ENCODE measurements around the gene SCN8A.
"Not testable (repeated sequence)": the region's sequence is repeated elsewhere in the genome, so short reads cannot be mapped to it uniquely, and the experiment has no call there.

The SCN8A gene

DNA sequence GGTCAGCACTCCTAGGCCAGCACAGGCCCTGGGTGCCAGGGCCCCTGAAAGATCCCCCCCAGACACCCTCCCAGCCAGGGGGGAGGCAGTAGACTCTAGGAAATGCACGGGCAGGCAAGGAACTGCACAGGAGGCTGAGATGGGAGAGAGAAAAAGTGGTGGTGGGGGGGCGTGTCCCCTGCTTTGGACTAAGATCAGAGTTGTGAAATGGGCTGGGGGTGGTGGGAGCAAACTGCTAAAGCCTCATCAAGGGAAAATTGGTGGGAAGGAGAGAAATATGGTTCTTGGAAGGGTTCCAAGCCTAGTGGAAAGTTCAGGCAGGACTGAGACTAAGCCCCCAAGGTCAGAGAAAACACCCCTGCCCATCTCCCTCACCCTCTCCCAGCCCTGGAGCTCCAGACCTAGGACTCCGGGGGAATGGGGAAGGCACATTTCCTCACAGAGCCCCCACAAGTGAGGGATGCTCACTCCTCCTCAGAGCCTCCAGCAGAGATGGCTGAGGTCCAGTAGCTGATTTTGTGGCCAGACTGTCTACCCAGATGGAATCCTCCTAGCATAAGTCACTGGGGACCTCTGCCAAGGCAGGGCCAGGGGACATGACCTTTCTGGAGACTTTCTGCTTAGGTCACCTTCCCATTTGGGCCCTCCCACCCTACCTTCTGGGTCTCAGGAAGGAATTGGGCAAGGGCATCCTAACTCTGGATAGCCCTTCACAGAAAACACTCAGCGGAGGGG, 227.7 kb downstream of the SCN8A start:
- DNase-seq = no peak

DNA sequence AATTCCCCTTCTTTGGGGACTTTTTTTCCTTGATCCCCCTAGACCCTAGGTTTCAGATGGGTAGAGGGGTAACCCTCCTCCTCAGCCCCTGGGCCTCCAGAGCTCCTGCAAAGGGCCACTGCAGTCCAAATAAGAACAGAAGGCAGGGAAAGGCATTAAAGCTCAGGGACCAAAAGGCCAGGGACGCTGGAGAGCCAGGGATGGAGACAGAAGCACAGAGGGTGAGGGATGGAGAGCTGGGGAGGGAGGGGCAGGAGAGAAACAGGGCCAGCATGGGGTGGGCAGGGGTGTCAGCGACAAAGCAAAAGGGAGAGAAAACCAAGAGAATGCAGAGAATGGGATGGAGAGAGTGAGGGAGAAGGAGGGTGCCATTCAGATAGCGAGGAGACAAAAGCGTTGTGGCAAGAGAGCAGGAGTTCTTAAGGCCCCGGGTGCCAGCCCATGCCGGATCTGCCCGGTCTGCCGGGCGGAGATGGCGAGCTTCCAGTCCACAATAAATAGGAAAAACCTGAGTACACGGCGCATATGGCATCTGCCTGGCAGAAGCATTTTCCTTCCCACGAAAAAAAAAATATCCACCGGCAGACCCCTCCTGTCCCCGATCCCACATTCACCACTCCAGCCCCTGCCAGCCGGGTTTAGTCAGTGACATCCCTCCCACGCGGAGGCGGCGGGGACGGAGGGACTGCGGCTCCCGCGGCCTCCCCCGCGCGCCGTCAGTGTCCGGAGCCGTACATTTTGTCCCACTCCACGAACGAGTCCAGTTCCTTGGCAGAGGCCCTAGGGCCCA, 228.9 kb downstream of the SCN8A start:
- DNase-seq = no peak

DNA sequence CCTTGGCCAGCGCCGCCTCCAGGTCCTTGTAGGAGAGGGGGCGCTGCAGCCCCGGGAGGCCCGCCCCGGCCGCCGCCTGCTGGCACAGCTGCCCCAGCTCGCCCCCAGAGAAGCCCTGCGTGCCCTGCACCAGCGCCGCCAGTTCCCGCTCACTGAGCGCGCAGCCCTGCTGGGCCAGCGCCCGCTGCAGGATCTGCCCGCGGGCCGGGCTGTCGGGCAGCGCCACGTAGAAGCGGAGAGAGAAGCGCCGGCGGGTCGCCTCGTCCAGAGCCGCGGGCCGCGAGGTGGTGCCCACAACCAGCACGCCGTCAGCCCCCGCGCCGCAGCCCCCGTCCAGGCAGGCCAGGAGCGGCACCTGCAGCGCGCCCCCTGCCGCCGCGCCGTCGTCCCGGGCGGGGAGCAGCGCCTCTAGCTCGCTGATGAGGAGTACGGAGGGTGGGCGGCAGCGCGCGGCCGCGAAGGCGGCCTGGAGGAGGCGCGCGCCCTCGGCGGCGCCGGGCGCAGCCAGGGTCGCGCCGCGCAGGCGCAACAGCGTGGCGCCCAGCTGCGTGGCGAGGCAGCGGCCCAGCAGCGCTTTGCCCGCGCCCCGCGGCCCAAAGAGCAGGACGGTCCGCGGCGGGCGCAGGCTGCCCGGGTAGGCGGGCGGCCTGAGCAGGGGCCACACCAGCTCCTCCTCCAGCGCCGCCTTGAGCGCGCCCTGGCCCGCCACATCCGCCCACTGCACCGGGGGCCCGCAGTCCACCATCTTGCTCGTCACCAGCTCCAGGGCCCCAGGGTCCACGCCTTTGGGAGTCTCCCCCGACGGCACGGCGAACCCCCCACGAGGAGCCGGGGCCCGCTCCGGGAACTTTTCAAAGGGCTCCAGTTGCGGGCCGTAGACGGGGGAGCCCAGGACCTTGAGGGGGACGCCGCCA, 229.8 kb downstream of the SCN8A start:
- DNase-seq = peak; percentile 80

DNA sequence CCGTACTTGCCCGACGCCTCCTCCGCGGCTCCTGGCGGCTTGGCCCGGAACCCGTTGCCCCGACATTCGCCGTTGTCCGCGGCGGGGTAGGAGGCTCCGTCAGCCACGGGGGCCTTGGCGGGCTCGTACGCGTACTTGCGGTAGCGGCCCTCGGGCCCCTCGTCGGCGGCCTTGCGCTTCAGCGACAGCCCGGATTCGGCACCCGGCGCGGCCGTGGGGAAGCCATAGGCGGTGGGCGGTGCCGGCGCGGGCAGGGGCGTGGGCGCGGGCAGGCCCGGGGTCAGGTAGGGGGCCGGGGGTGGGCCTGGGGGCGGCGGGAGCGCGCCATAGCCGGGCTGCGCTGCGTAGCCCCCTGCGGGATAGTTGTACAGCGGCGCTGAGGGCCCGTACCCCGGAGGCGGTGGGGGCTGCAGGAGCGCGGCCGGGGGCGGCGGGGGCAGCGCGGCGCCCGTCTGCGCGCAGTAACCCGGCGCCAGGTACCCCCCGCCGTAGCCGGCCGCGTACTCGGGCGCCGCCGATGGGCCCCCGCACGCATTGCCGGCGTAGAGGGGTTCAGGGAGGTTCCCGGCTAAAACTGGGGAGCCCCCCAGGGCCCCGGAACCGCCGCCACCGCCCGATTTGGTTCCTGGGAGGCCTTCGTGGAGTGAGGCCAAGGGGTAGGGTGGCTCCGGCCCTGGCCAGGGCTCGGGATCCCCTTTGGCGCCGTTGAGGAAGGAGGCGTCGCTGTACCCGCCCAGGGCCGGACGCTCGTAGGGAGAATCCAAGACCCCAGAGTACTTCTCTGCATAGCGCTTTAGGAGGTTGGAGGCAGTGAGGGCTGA, 230.6 kb downstream of the SCN8A start:
- no peak for DNase-seq

DNA sequence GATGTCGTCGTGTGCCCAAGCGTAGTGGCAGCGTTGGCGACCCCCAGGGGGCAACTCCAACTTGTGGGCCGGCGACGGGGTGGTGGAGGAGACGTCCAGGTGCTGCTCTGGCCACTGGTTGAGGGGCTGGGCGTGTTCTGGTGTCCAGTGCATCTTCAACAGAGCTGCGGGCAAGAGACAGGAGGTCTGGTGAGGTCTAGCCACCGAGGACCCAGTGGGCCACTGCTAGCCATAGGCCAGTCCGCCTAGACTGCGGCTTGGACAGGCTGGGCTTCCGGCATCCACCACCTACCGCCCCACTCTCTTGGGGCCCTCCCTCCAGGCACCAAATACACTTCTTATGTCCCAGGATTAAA, 231.2 kb downstream of the SCN8A start:
- no peak for DNase-seq

DNA sequence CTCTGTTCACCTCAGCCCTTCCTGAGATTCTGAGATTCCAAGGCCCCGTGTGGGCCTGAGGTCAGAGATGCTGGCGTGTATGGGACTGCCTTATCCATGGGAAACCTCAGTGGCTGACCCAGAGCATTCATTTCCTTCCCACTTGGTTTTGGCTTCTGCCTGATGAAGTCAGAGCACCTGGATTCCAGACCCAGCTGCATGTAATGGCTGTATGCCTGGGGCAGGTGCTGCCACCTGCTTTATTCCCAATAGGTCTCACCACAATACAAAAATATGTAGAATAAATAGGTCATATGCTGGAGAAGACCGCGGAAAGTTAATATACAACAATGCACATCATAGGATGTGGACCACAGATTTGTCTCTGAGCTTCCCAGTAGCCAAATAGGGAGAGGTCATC, 231.9 kb downstream of the SCN8A start:
- no peak for DNase-seq

DNA sequence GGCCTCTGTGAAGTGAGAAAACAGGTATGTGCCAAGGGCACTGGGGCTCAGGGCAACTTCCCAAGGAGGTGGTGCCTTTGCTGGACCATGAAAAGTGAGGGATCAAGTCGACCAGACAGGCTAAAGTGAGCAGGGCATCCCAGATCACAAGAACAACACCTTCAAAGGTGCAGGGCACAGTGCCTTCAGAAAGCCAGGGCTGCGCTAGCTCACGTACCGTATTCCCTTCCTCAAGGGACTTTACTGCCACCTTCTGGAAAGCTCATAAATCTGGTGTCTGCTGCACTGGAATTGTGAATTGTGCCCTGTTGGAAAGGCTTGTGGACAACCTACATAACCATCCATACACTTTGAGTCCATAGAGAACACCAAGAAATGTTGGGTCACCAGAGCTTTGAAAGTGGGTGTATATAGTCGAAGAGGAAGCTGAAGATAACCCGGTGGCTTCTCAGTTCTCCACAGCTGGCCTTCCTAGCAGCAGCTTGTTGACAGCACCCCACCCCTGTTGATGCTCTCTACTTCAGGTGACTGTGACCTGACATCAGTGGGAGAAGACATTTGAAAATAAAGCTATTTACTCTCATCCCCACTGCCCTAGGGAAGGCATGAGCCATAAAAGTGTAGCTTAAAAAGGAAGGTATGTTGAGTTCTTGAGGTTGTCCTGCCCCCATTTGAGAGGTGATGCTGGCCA, 233.0 kb downstream of the SCN8A start:
- no peak for DNase-seq

DNA sequence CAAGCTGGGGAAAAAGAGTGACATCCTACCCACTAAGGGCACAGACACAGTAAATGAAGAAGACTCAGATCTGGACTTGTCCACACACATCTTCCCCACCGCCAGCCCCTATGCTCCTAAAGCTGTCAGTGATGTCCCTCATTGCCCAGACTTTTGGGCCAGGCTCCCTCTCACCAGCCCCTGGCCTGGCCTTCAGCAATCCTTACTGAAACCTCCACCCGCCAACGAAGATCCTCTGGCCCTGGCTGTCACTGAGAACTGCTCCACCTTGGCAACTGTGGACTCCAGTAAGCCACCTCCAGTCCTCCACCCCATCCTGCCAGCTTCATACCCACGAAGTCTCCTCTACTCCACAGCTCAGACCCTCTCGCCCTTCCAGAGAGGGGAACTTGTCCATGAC, 234.2 kb downstream of the SCN8A start:
- no peak for DNase-seq

DNA sequence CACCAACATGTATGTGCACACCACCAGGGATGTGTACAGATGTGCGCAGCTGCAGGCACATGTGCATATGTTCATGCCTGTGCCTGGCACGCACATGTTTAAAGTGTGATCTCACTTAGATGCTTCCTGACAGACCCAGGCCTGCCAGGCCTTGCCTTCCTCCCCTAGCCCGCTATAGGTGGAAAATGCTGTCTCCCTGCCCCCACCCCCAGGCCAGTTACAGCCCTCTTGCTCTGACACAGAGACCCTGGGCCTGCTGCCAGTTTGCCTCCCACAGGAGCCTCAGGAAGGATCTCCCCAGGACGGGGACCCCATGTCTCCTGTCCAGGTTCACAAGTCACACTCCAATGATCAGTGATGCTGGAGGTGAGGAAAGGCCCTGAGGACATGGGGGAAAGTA, 235.8 kb downstream of the SCN8A start:
- no peak for DNase-seq

DNA sequence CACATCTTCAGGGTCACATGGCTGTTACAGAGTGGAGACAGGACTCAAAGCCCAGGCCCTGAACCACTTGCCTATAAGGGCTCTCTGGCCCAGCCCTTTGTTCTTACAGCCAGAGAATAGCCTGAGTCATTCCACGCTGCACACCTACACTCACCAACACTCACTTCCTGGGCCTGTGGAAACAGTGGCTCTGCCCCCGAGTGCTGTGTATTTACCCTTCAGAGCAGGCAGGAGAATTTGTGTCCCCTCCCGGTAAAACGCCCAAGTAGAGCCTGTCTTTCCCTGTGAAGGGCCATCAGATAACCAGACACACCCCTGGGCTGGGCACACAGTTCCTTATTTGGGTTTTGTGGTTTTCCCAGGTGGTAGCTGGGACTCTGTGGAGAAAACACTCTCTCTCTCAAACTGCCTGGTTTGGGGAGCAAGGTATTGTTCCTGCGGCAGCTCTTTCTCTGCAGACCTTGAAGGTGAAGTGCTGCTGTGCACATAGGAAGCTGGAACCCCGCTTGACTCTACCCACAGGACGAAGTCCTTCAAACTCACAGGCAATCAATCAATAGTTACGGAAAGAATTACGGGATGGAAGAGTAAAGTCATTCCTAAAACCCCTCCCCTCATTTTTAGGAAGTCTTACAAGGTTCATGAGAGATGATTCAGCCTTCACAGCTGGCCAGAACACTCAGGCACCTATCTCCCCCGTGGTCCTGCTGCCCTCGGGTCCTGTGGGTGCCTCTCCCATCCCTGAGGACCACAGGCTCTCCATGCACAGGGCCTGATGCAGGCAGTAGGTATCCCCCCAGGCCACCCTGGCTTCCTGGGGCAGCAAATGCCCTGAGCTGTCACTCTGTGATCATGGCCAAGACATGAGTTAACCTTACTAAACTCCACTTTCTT, 237.1 kb downstream of the SCN8A start:
- no peak for DNase-seq

DNA sequence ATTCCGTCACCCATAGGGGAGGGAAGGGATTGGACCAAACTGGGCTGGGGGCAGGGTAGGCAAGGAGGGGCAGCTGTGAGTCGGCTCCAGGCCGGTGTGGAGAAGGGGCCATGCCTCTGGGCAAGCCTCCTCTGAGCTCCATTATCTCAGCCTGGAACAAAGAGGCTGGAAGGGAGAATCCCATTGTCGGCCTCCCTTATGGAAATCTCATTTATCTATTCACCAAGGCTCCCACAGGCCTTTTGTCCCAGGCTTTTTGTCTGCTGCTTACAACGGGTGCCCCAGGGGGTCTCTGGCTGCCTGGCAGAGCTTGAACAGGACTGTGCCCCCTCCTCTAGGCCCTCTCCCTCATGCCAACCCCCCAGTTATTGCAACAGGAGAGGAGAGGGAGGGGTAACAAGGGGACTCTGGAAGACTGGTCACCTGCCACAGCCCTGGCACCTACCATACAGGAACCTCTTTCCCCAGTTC, 238.0 kb downstream of the SCN8A start:
- DNase-seq = no peak

DNA sequence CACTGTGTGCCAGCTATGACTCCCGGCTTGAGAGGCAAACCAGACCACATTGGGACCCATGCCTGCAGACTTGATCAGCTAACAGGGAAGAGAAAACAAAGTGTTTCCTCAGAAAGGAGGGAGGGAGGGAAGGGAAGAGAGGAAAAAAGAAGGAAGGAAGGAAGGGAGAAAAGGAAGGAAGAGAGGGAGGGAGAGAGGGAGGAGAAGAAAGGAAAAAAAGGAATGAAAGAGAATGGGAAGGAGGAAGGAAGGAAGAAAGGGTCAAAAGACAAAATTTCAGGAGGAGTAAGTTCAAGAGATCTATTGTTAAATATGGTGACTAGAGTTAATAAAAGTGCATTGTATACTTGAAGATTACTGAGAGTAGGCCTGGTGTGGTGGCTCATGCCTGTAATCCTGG, 238.6 kb downstream of the SCN8A start:
- no peak for DNase-seq

DNA sequence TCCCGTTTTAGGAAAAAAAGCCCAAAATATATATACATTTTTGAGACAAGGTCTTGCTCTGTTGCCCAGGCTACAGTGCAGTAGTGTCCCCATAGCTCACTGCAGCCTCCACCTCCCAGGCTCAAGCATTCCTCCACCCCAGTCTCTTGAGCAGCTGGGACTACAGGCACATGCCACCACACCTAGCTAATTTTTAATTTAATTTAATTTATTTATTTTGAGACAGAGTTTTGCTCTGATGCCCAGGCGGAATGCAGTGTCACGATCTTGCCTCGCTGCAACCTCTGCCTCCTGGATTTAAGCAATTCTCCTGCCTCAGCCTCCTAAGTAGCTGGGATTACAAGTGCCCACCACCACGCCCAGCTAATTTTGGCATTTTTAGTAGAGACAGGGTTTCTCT, 240.8 kb downstream of the SCN8A start:
- DNase-seq = not testable (repeated sequence)

DNA sequence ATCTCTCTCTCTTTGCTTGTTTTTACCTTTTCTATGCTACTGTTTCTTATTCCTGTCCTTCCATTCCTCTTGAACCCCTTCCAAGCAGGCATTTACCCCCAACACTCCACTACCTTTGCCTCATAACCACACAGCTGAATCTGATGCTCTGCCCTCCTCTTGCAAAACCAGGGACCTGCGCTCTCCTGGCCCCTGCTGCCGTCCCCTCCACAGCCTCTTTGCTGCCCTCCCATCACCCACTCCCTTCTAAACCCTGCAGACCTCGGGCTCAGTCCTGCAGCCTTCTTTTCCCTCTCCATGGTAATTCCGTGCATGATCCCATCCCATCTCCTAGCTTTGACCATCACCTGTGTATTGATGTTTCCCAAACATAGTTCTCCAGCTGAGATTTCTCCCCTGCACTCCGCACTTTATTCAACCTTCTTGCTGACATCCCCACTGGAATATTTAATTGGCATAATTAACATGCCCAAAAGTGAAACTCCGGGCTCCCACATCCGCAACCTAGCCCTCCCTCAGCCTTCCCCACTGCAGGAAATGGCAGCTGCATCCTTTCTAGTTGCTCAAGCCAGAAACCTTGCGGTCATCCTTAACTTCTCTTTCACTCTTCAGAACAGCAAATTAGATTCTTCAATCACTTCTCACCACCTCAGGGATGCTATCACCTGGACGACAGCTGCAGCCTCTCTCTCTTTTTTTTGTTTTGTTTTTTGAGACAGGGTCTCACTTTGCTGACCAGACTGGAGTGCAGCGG, 241.5 kb downstream of the SCN8A start:
- DNase-seq = no peak

DNA sequence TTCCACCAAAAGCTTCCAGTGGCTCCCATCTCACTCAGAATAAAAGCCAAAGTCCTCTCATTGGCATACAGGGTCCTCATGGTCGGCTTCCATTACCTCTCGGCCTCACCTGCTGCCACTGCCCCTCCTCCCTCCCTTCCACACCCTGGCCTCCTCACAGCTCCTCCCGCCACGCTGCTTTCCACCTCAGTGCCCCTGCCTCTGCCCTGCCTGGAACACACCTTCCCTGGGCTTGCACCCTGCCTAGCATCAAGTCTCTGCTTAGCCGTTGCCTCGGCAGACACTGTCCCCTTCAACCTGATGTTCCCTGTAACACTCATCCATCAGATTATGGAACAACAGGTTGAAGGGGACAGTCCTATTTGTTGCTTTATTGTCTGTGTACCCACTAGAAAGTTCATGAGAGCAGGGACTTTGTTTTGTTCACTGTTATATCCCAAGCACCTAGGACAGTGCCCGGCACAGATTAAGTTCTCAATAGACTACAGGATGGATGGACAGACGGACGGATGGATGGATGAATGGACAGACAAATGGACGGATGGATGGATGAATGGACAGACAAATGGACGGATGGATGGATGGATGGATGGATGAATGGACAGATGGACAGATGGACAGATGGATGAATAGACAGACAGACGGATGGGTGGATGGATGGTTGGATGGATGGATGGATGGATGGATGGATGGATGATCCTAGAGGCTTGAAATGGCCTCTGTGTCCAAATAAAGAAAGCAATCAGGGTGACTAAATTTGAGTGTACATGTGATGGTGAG, 242.6 kb downstream of the SCN8A start:
- no peak for DNase-seq

DNA sequence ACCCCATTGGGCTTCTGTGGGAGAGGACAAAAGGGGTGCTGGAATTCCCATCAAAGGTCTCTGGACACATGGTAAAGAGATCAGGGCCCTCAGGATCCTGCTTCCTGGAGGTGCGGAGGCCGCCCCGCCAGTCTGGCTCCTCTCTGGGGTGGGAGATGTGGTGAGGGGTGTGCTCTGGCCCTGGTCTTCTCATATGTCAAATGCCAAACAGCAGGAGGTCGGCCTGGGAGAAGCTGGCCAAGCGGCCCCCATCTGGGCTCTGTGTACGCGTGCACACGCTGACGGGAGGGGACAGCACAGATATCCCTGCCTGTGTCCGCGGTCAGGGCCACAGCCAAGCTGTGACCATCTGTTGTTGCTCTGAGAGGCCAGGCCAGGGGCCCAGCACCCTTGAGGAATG, 243.4 kb downstream of the SCN8A start:
- no peak for DNase-seq

DNA sequence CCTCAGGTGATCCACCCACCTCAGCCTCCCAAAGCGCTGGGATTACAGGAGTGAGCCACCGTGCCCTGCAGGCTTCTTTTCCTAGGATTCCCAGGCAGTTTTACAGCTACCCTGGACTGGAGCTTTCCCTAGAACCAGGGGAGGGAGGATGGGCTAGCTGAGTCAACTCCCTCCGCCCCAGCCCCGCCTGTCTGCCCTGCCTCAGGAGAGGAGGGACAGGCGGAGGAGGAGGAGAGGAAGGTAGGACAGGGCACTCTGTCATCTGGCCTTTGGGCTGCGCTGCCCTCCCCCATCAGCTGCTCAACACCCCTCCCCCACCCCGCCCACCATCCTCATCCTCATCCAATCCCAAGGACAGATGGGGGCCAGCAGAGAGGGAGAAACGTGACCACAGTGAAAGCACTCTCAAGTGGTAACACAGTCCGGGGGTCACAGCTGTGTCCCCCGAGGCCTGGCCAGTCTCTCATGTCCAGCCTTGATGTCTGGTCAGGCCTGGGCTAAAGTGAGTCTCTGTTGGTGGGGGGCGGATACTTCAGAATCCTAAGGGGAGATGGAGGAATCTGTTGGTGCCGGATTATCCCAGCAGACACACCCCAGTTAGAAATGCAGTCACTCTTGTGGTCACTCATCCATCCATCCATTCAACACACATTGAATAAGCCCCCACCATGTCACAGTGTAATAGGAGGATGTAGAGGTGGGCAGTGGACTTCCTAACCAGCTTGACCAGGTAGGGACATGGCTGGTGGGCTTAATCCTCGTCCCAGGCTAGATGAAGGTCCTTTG, 245.2 kb downstream of the SCN8A start:
- no peak for DNase-seq

DNA sequence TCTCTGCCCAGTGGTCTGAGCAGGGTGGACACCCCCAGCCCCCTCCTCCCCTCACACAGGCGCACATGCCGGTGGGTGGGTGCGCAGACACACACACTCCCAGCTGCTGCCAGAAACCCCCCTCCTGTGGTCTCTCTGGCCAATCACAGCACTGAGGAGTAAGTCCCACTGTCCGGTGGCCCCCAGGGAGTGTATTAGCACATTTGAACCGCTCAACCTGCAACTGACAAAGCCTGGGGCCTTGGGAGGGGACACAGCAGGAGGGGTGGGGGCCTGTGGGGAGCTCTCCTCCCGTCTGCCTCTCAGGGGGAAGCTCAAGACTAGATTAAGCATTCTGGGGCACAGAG, 245.8 kb downstream of the SCN8A start:
- no peak for DNase-seq

DNA sequence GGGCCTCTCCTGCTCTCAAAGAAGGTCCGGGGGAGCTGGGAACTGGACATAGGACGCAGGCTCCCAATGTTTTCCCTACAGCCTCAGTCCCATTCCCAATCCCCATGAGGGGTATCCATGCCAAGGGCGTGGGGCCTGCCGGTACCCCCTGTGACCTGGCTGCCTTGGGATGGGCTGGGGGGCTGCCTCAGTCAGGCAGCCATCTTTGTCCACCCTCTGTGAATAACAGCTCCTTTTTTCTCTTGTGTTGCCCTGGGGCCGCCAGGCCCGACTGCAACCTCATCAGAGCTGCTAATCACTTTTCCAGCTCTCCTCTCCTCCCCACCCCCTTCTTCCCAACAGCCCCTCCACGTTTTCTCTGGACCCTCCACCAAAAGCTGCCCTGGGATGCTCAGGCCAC, 246.3 kb downstream of the SCN8A start:
- DNase-seq = no peak

All from activated gamma-delta T cell treated with Interleukin-2 at 50 U/mL for 16 hours (primary cell).